SJCRH30 (cell line): ENCODE results near the gene AKR1C8. TPM values are rescaled to one million over a fixed set of nuclear protein-coding genes. Genes with fewer than 3 reads are reported as not detected.

Experiments used
- DNase-seq, 2 experiments: peaks; one replicate each; pipeline ENCODE4 v3.0.0-alpha.2; 2015 to 2020
- H3K27ac ChIP-seq: fragments of 250-450 bp; sonication (Bioruptor Pico); 2 replicates; pipeline ENCODE4 v1.5.1; 2020; ENCODE audit warnings: mild to moderate bottlenecking, moderate library complexity
- H3K27me3 ChIP-seq: fragments of 250-450 bp; sonication (Bioruptor Pico); 2 replicates; pipeline ENCODE4 v1.5.1; 2020; ENCODE audit warnings: mild to moderate bottlenecking, moderate library complexity
- H3K36me3 ChIP-seq: fragments of 250-450 bp; sonication (Bioruptor Pico); 2 replicates; pipeline ENCODE4 v1.5.1; 2020; ENCODE audit warnings: mild to moderate bottlenecking, moderate library complexity
- H3K4me1 ChIP-seq: fragments of 250-450 bp; sonication (Bioruptor Pico); 2 replicates; pipeline ENCODE4 v1.5.1; 2020; ENCODE audit warnings: mild to moderate bottlenecking, moderate library complexity
- H3K4me3 ChIP-seq: fragments of 250-450 bp; sonication (Bioruptor Pico); 2 replicates; pipeline ENCODE4 v1.5.1; 2020; ENCODE audit warnings: mild to moderate bottlenecking, moderate library complexity
- H3K9me3 ChIP-seq: fragments of 250-450 bp; sonication (Bioruptor Pico); replicated peaks from 2 replicates; pipeline ENCODE4 v1.5.1; 2020; ENCODE audit warnings: mild to moderate bottlenecking, moderate library complexity
- total RNA-seq: library from RNA; depleted of rRNA; stranded (reverse); fragments of >200 nt; shearing (Covaris generic); gene quantifications from 2 replicates; pipeline ENCODE4 v1.2.3, GENCODE V29; 2014; rRNA removed

The AKR1C8 gene
- total RNA-seq, 1 experiment from 2014 or later, result 0.10 TPM

- Histone ChIP-seq H3K27ac (no peak overlapping the region), H3K27me3 (no peaks in the 10 kb centered on the region), H3K36me3 (no peaks in the 10 kb centered on the region), H3K4me3 (no peak overlapping the region), H3K4me1 (no peaks in the 10 kb centered on the region), H3K9me3 (no peaks in the 10 kb centered on the region)
- no peak for DNase-seq
Observed at GRCh38 chr10:5107860-5108526, 77.0 kb downstream of the AKR1C8 start.

- Histone ChIP-seq H3K4me3 (no peak overlapping the region), H3K36me3 (no peaks in the 10 kb centered on the region), H3K4me1 (no peaks in the 10 kb centered on the region), H3K27me3 (no peaks in the 10 kb centered on the region), H3K9me3 (no peaks in the 10 kb centered on the region), H3K27ac (no peak overlapping the region)
- DNase-seq, result no peak
Observed at GRCh38 chr10:5106553-5106952, 78.4 kb downstream of the AKR1C8 start.

GRCh38 chr10:5105626-5106025 lies 79.3 kb downstream of the AKR1C8 start:
- no peak for DNase-seq
- H3K4me1 ChIP-seq, result no peaks in the 10 kb centered on the region
- no peaks in the 10 kb centered on the region for H3K27me3 ChIP-seq
- no peaks in the 10 kb centered on the region for H3K9me3 ChIP-seq
- no peaks in the 10 kb centered on the region; the same call in 1 of the 2 replicates for H3K36me3 ChIP-seq
- H3K4me3 ChIP-seq, result no peak overlapping the region
- H3K27ac ChIP-seq, result no peak overlapping the region

Other genes starting within 250 kb of the AKR1C8 start
- gene AKR1C1, start 221.7 kb downstream of the AKR1C8 start, total RNA-seq, result 2.7 and 3.6 TPM in 2 replicates
- 3.0 and 3.1 TPM in 2 replicates for gene AKR1C2, start 181.3 kb downstream of the AKR1C8 start, total RNA-seq
- 30.0 and 36.3 TPM in 2 replicates for gene AKR1C3, start 90.7 kb downstream of the AKR1C8 start, total RNA-seq
- gene AKR1C4, start 11.7 kb upstream of the AKR1C8 start, total RNA-seq, result not detected in 2 replicates
- gene UCN3, start 179.8 kb upstream of the AKR1C8 start, total RNA-seq, result 0.10 and 0.20 TPM in 2 replicates
- not detected in 2 replicates for gene TUBAL3, start 219.7 kb upstream of the AKR1C8 start, total RNA-seq
- gene NET1, start 227.4 kb upstream of the AKR1C8 start, total RNA-seq, result 153 and 154 TPM in 2 replicates